GM19328 (cell line): Measurements from ENCODE around the gene SMC6.

Source experiments
- ATAC-seq: cut with Tn5 transposase; IDR thresholded peaks from one replicate; pipeline ENCODE4 v1.9.1; 2021; ENCODE audit warnings: mild to moderate bottlenecking, moderate library complexity; ENCODE audit not compliant: unreplicated experiment

The SMC6 gene

DNA sequence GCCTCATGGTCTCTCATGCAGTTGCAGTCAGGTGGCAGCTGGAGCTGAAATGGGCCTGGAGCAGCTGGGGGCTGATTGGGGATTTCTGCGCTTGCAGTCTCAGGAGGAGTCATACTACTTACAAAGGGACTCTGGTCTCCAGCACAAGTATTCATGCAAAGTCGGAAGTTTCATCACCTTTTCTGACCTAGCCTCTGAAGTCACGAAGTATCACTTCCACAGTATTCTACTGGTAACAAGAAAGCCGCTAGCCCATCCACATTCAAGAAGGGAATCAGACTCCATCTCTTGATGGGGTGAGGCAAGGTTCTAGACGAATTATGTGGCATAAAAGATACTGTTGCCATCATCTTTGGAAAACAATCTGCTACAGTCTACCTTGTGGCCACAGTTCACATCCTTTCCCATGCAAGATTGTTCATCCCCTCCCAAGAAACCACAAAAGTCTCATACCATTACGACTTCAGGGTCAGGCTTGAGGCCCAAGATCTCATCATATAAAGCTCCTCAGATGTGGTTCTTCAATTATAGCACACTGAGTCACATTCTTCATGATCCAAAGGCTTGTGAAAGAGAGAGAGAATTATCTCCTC is 95.3 kb downstream of the SMC6 start:
- ATAC-seq, result no peak

DNA sequence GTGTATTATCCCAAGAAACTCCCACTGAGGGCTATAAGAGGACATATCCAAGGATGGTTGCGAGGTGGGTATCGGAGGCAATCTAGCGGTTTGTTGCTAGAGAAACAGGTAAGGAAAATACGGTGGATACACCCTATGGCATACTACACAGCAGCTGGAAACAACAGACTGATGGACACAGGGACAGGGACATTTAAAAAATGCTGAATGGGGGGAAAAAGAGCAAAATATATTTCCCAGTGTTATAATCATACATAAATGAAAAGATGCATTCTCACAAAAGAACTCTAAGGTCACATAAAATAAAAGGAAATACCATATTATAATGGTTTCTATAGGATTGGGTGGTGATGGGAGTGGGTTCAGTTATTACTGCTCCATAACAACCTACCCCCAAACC is 95.9 kb downstream of the SMC6 start:
- ATAC-seq, result no peak

DNA sequence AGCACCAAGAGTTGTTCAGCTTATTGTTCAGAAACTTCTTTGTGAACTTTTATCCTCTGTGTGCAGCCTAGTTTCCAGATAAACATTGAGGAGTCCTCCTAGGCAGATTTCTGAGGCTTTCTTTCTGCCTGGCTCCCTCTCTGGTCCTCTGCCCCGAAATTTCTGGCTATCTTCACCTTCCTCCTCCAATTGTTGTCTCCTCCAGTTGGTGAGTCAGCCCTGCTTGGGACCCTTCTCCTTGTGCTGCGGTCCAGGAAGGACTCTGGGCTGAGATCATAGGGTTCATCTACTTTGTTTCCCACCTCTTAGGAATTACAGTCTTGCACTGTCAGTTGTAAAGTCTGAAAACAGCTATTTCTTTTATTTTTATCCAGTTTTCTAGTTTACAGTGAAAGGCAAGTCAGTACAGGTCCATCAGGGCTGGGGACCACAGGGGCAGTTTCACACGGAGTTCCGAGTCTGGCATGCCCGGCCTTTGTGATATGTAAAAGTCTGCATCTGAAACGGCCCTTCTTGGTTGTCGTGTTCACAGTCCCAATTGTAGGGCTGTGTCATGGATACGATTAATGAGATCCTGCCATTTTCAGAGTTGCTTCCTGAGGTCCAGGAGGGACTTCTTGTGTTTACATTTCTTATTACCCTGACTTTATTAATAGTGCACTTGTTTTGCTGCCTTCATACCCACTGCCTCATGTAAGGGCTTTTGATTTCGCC is 100.8 kb downstream of the SMC6 start:
- ATAC-seq, result no peak

DNA sequence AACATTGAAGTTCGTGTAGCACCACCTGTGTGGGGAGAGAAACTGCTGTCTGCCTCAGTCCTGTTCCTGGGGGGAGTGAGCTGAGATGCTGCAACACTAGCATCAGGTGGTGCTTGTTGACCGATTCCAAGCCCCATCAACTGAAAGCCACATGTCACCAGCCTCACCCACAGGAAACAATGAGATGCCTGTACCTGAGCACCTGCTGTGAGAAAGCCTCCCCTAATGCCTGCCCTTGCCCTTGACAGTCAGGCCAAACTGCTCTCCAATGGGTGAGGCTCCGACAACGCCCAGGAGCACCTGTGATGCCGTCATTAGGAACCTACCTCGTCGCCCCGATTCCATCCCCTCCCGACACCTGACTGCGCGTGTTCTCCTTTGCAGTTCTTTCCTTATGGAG is 104.6 kb downstream of the SMC6 start:
- ATAC-seq, result no peak

DNA sequence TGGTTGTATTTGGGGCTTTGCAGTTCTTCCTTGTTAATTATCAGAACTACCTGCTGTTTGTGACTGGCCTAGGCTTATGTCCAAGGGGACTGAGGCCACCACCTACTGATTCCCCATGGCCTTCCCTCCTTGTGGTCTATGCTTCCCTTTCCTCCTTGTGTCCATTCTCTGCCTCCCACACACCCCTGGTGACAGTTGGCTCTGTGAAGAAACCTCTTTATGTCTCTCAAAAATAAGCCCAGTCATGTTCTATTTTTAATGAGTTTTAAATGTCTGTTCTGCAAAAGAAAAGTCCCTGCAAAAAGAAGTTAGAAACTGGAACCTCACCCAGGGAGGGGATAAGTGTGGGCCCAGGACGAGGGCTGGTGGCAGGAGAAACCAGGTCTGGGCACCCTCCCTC is 105.0 kb downstream of the SMC6 start:
- ATAC-seq, result no peak

DNA sequence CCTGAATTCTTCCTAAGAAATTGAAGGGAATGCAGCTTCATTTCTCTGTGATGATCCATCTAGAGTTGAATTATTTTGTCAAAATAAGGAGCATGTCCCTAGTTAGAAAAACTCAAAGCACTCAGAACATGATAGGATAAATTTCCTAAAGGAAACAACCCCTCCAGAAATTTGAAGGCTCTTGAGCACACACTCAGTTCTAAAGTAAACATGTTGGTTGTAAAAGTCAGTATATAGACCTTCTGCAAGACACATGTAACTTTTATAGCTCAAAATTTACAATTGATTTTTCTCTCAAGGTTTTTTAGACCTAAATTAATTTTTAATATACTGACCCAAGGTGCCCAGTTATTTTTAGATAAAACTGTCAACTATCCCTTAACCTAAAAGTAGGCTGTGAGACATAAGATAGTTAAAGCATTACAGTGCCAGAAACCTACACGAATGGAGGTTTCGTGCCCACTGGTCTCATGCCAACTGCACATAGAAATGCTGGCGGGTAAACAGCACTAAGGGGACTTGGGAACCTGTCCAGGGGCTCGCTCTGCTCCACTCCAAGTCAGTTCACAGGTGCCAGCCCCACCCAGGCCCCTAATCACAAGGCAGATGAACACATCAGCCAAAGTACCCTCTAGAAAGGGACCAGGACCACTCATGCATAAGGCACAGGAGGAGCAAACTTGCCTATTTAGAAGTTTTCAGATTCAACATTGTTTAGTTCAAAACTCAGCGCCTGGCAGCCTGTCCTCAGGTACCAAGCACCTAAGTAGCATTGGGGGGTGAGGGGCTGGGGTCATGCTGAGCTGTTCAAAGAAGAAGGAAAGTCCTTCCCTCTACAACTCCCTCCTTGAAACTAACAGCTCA is 106.5 kb downstream of the SMC6 start:
- no peak for ATAC-seq

DNA sequence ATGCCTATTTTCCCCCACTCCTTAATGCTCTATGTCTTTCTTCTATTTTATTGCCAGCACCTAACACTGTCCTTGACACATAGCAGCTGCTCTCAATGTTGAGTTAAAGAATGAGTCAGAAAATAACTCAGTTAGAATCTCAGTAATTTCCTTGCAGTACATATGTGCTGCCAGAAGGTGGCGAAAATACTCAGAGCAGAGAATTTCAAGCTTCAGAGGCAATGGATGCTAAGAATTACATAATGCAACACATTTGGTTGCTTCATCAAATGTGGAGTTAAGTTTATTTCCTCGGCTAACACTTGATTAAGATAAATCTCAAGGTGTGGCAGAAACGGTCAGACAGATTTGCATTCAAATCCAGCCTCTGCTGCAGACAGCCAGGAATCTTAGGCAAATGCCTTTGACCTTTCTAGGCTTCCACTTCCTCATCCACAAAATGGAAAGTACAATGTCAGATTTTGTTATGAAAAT is 107.5 kb downstream of the SMC6 start:
- peak; percentile 75 for ATAC-seq

DNA sequence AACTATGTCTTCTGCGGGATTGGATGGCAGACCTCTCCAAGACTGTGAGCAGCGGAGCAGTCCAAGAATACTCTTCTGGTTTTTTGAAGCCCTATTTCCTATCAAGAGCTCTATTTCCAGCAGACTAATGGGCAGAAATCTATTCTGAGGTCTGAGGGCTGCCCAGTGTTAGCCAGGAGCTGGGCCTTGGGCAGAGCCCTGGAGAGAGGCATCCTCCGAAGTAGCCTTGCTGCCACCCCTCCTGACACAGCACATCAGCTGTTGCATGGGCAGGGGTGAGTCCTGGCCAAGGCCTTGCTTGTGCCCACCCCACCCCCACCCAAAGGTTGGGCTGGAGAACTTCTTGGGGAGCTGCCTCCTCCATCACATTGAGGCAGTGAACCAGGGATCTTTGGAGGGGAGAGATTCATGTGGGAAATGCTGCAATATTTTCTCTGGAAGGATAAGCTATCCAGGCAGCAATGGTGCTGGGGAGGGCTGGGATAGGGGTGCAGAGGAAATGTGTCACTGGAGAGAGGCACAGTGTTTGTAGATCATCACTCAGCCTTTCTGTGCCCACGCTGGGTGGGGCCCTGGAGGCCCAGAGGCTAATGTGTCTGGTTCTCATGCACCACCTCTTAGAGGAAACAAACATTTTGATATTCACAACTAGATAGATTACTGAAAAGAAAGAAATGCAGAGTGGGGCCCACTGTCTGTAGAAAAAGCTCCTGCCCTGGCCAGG is 108.5 kb downstream of the SMC6 start:
- no peak for ATAC-seq

DNA sequence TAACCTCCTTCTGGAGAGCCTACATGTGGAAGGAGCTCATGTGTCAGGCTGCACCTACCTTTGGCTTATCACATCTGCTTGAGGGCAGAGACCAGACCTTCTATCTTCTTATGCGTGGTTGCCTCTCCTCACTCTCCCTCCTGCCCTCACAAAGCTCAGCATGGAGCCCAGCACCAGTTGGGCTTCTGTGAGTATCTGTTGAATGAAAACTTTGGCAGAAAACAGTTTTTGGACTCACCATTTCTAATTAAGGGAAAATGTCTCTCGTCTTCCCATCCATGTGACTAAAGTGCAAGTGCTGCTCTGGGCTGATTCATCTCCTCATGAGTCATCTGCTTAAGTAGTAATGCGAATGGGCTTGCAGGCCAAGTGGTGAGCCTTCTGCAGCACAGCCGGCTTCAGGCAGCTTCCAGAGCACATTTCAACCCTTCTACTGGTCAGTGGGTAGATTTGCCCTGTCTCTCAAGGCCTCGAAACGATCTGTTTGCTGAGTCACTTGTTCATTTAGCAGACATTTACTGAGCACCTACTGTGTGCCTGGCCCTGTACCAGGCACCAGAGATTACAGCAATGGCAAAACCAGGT is 110.5 kb downstream of the SMC6 start:
- ATAC-seq, result no peak

DNA sequence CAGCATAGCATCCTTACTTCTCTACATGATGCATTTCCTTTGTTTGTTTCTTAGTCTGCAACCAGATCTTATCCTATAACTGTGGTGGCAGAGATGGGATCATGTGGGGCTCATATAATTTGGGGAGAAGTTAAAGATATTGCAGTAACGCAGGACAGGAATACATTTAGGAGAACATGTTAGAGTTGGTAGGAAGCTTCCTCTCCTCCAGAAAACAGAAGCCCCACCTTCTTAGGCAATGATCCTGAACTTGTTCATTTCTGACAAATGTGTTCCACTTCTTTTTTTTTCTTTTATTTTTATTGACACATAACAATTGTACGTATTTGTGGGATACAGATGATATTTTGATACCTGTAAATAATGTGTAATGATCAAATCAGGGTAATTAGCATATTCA is 113.2 kb downstream of the SMC6 start:
- ATAC-seq, result no peak

DNA sequence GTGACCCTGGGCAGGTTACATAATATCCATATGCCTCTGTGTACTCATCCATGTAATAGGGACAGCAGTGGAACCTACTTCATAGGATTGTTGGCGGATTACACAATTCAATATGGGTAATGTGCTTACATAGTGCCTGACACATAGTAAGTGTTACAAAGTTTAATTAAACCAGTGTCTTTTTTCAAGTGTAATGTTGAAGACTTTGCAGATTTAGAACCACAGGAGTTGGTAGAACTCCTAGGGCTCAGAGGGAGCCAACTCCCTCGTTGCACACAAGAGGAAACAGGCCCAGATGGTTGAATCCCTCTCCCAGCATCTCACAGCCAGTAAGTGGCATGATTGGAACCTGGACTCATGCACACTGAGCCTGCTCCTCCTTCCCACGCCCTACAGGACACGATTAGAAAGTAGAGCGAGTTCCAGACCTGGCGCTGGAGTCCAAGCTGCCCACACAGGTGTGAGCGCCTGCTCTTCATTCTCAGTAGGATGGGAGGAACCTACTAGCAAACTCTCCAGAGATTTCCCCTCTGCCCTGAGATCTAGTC is 115.3 kb downstream of the SMC6 start:
- ATAC-seq, result no peak

DNA sequence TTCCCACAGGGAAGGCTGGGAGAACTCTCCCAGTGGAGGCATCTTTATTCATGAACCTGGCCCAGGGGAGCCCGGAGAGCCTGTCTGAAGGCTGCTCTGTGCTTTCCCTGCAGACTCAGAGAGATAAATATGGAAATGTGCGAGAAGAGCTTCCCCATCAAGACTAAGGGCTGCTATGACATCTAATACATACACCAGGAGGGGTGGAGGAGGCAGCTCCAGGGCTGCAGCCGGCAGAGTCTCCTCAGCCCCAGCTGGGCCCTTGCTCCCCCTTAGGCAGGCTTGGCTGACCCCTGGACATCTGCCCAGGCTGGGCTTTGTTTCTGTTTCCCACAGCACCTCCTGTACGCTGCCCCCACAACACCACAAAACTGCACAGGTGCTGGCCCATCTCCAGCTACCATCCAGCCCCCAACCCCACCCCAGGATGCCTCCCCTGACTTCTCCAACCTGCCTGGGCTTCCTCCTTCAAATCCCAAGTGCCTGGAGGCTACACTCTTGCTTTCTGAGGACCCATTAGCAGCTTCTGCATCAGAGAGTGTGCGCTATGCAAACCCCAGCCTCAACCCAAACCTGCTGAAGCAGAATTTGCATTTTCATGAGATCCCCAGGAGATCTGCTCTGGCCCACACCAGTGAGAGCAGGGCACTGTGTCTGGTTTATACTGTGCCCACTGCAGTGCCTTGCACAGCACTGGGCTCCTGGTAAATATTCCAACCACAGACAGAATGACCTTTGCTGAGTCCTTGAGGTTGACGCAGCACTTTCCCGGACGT is 116.3 kb downstream of the SMC6 start:
- ATAC-seq, result no peak

DNA sequence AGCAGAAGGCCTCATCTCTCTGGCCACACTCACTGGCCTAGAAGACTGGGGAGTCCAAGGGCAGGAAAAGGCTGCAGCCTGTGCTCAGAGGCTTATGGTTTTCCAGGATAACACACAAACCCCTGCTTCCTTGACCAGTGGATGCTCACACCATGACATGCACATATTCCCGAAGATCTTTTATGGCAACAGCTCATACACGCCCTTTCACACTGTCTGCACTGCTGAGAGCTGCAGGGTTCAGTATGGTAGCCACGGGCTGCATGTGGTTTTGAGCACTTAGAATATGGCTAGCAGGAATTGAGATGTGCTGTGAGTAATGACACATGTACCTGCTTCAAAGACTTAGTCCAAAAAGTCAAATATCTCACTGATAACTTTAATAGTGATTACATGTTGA is 117.4 kb downstream of the SMC6 start:
- ATAC-seq, result no peak

DNA sequence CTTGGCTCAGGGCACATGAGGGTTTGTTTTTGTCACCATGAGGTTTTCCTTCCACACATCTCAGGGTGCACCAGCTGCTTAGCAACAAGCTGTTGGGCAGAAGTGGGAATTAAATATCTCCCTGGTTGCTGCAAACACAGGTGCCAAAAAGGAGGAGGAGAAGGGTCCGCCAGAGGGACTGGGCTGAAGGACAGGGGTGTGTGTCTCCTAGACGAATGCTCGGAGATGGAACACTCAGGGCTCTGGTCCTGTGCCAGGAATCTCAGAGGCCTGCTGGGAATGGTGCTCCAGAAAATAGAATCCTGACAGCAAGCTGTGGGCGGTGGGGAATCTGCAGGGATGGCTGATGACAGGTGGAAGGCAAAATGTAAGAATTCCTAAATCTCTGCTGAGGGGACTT is 118.6 kb downstream of the SMC6 start:
- ATAC-seq, result no peak

DNA sequence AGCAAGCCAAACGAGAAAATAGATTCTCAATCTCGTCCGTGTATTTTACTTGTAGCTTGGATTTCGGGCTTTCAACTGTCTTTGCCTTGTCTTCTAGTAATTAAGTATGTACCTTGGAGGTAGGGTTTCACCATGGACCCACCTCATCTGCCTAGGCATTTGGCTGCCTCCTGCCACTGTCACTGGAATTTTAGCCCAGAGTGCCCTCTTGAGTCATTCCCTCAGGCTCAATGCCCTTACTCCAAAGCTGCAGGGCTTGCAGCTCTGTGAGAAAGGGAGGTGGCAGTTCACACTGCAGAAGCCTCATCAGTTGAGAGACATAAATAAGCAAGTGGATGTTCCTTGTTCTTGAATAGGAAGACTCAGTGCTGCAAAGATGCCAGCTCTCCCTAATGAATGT is 123.5 kb downstream of the SMC6 start:
- no peak for ATAC-seq

DNA sequence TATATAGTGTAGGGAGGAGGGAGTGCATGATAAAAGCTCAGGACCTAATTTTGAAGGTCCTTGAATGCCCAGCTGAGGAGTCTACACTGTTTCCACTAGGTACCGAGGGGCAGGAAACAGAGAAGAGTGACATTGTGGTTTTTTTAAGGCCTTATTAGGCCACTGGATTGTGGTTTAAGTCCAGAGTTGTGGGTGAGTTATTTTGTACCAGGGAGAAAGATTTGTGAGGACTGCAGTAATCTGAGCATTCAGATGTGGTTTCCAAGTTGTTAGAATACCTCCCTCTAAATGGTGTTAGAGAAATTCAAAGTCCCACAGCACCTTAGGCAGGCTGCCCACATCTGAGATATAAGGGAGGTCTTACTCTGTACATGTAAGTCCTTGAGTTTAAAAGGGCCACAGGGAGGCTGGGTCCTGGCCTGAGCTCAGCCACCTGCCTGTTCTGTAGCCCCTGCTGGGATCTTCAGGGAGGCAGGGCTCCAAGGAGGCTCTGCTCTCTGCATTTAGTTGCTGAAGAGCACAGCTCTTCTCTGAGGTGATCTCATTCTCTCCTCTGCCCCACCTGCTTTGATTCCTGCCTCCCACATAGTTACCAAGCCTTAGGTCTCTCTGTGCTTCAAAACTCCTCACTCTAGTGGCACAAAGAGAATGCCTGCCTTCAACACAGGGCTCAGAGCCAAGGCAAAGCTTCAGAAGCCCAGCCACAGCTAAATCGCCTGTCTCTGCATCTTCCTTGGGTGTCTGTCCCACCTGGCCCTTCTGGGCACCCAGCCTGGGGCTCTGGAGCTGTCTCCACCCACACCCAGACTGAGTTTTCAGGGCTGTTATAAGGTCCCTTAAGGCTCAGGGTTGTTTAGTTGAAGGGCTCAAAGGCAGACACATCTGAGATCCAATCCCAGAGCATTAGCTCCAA is 125.0 kb downstream of the SMC6 start:
- no peak for ATAC-seq

DNA sequence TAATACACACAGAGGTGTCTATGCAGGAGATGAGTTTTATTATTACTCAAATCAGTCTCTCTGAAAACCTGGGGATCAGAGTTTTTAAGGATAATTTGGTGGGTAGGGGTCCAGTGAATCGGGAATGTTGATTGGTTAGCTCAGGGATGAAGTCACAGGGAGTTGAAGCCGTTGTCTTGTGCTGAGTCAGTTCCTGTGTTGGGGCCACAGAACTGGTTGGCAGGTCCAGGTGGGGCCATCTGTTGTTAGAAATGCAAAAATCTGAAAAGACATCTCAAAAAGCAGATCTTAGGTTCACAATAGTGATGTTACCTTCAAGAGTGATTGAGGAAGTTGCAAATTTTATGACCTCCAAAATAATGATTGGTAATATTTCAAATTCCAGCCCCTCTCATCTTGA is 126.2 kb downstream of the SMC6 start:
- no peak for ATAC-seq

DNA sequence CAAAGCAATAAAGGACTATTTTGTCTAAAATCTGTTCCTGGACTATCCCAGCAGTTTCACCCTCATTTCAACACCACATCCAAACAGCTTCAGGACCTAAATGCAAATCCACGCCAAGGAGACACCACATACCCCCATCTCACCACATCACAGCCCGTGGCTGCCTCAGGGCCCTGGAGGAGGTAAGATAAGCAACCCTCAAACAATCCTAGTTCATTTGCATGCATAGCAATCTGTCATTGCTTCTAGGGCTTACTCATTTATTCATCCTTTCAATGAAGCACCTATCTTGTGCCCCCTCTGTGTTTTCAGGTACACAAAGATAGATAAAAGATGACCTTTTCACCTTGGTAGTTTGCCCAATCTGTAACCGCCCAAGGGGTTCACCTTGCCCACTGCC is 126.6 kb downstream of the SMC6 start:
- ATAC-seq, result no peak

DNA sequence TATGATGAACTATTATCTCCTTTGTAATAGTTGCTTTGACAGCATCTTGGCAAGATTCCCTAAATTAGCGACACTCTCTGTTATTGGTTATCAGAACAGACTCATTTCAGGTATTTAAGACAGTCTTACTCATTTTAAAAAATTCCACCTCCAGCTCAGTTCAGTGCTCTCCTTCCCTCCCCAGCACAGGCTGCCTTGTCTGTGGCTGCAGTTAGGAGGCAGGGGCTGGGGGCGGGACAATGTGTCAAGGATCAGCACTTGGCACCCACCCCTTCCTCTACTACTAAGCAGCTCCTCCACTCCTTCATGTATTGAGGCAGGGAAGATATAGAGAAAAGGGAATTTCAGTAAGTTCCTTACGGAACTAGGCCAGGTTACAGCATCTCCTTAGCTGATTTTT is 128.2 kb downstream of the SMC6 start:
- no peak for ATAC-seq
